ACC112 (cell line): ENCODE results near the gene MAST4.

ENCODE experiments used
- H2AFZ ChIP-seq: fragments of 200-600 bp; sonication (generic); one replicate; pipeline ENCODE4 v1.6.0; 2017; ENCODE audit warnings: antibody characterized with exemption, low read length; ENCODE audit not compliant: unreplicated experiment
- H3K27ac ChIP-seq: fragments of 200-600 bp; sonication (generic); 2 replicates; pipeline ENCODE4 v1.5.1; 2014; ENCODE audit warnings: low read depth, mild to moderate bottlenecking, antibody characterized with exemption, low read length, moderate library complexity
- H3K27me3 ChIP-seq: fragments of 200-600 bp; sonication (generic); 2 replicates; pipeline ENCODE4 v1.6.1; 2014; ENCODE audit warnings: mild to moderate bottlenecking, antibody characterized with exemption, low read length, moderate library complexity, mixed read lengths; ENCODE audit not compliant: insufficient read depth
- H3K36me3 ChIP-seq: fragments of 200-600 bp; sonication (generic); 2 replicates; pipeline ENCODE4 v1.6.1; 2016; ENCODE audit warnings: mild to moderate bottlenecking, antibody characterized with exemption, low read length, moderate library complexity, mixed read lengths; ENCODE audit not compliant: insufficient read depth
- H3K4me1 ChIP-seq: fragments of 200-600 bp; sonication (generic); one replicate; pipeline ENCODE4 v1.6.1; 2016; ENCODE audit warnings: low read length, mixed read lengths; ENCODE audit not compliant: insufficient read depth, unreplicated experiment, control insufficient read depth
- H3K4me3 ChIP-seq: fragments of 200-600 bp; sonication (generic); 2 replicates; pipeline ENCODE4 v1.5.1; 2014; ENCODE audit warnings: mild to moderate bottlenecking, low read depth, low read length
- H3K79me2 ChIP-seq: fragments of 200-600 bp; sonication (generic); one replicate; pipeline ENCODE4 v1.6.0; 2016; ENCODE audit warnings: low read length; ENCODE audit not compliant: control insufficient read depth, unreplicated experiment, insufficient read depth

The MAST4 gene

GRCh38 chr5:66620711-66621110, 24.5 kb downstream of the MAST4 start:
- H3K27me3 ChIP-seq = peaks cover 7% of the 10 kb centered on the region; the same call in 1 of the 2 replicates
- no peak overlapping the region for H3K27ac ChIP-seq

GRCh38 chr5:66621146-66621545, 25.0 kb downstream of the MAST4 start:
- no peak overlapping the region for H3K27ac ChIP-seq
- no peaks in the 10 kb centered on the region for H3K4me1 ChIP-seq
- no peaks in the 10 kb centered on the region for H3K36me3 ChIP-seq
- no peak overlapping the region for H2AFZ ChIP-seq
- H3K79me2 ChIP-seq = no peaks in the 10 kb centered on the region
- H3K4me3 ChIP-seq = no peak overlapping the region
- H3K27me3 ChIP-seq = peaks cover 7% of the 10 kb centered on the region; the same call in 1 of the 2 replicates

More at GRCh38 chr5:66620711-66621110, 24.5 kb downstream of the MAST4 start:
- H3K4me3 ChIP-seq = no peak overlapping the region
- no peaks in the 10 kb centered on the region for H3K36me3 ChIP-seq
- no peaks in the 10 kb centered on the region for H3K4me1 ChIP-seq
- no peaks in the 10 kb centered on the region for H3K79me2 ChIP-seq
- no peak overlapping the region for H2AFZ ChIP-seq

GRCh38 chr5:66621736-66622135, 25.5 kb downstream of the MAST4 start:
- Histone ChIP-seq H3K27ac (no peak overlapping the region), H3K27me3 (peaks cover 7% of the 10 kb centered on the region), H3K36me3 (no peaks in the 10 kb centered on the region), H3K4me1 (no peaks in the 10 kb centered on the region), H3K79me2 (no peaks in the 10 kb centered on the region), H2AFZ (no peak overlapping the region), H3K4me3 (no peak overlapping the region)

- Histone ChIP-seq H3K79me2 (no peaks in the 10 kb centered on the region), H3K27me3 (peaks cover 13% of the 10 kb centered on the region), H3K4me1 (no peaks in the 10 kb centered on the region), H2AFZ (no peak overlapping the region), H3K27ac (no peak overlapping the region), H3K36me3 (no peaks in the 10 kb centered on the region), H3K4me3 (no peak overlapping the region)
Measured at GRCh38 chr5:66628561-66628960, 32.4 kb downstream of the MAST4 start.

DNA sequence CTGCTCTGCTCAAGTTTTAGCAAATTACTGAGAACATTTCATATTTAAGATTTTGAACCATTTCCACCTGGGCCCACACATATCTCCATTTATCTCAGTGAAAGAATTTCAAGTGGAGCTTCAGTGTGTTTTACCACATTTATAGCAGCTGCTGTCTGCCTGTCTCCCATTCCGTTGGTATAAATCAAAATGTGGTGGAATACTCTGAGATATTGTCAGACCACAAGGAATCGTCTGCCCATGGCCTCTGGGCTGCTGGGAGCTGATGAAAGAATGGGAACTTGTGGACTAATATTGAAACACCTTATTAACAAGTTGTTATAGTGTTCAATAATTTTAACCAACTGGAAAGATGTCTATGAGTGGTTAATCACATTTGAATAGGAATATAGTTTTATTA, 33.3 kb downstream of the MAST4 start:
- H3K36me3 ChIP-seq = no peaks in the 10 kb centered on the region
- no peak overlapping the region for H3K27ac ChIP-seq
- H3K4me3 ChIP-seq = no peak overlapping the region
- H3K4me1 ChIP-seq = no peaks in the 10 kb centered on the region
- peaks cover 13% of the 10 kb centered on the region for H3K27me3 ChIP-seq
- H2AFZ ChIP-seq = no peak overlapping the region
- H3K79me2 ChIP-seq = no peaks in the 10 kb centered on the region

DNA sequence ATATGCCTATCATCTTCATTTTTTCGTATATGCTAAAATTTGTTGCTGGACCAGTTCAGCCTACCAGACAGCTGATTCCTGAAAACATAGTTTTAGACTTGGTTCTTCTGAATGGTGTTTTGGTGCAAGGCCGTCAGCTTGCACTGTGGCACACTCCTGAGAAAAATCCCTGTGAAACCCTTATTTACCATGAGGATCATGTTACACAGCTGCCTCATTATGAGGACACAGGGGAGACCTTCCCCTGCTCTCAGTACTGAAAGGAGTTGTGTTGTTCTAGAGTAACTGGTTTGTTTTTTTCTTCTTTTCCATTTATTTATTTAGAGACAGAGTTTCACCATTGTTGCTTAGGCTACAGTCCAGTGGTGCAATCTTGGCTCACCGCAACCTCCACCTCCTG, 37.6 kb downstream of the MAST4 start:
- H2AFZ ChIP-seq = no peak overlapping the region
- no peaks in the 10 kb centered on the region for H3K4me1 ChIP-seq
- H3K4me3 ChIP-seq = no peak overlapping the region
- H3K79me2 ChIP-seq = no peaks in the 10 kb centered on the region
- H3K27ac ChIP-seq = no peak overlapping the region
- H3K27me3 ChIP-seq = peaks cover 8% of the 10 kb centered on the region
- no peaks in the 10 kb centered on the region for H3K36me3 ChIP-seq

- Histone ChIP-seq H3K79me2 (no peaks in the 10 kb centered on the region), H3K4me3 (no peak overlapping the region), H3K36me3 (no peaks in the 10 kb centered on the region), H3K27ac (no peak overlapping the region), H2AFZ (no peak overlapping the region), H3K4me1 (no peaks in the 10 kb centered on the region), H3K27me3 (peaks cover 3% of the 10 kb centered on the region; the same call in 1 of the 2 replicates)
Measured at GRCh38 chr5:66634601-66635000, 38.4 kb downstream of the MAST4 start.

DNA sequence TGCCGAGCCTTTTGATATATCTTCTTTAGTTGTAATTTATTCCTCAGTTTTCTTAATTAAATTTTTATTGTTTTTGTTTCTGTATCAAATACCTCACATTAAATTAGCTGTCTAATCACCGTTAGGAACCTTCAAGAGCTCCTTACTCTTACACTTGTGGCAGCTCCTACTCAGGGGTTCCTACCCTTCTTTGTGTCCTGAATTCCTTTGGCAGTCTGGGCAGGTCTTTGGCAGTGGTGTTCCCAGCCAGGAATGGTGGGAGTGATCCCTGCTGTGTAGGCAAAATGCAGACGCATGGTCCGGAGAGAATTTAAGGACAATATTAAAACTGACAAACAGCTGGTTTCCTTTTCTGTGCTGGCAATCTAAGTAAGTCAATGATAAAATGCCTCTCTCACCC, 41.8 kb downstream of the MAST4 start:
- no peaks in the 10 kb centered on the region; the same call in none of the 2 replicates for H3K27me3 ChIP-seq
- H3K27ac ChIP-seq = no peak overlapping the region
- H3K4me3 ChIP-seq = no peak overlapping the region
- no peaks in the 10 kb centered on the region for H3K79me2 ChIP-seq
- no peaks in the 10 kb centered on the region for H3K4me1 ChIP-seq
- H3K36me3 ChIP-seq = no peaks in the 10 kb centered on the region
- H2AFZ ChIP-seq = no peak overlapping the region

DNA sequence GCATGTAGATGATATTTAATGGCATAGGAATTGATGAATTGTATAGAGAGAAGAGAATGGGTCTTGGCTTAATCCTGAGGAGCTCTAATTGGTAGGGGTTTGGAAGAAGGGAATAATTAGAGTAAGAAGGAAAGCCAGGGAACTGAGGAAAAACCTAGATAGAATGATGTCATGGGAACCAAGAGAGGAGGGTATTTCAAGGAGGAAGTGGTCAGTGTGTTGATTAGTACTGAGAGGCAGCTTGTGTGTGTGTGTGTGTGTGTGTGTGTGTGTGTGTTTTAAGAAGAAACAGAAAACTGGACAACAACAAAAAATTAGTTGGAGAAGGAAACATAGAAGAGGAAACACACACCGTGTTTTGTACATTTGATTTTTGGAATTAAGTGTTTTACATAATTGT, 42.8 kb downstream of the MAST4 start:
- Histone ChIP-seq H2AFZ (no peak overlapping the region), H3K36me3 (no peaks in the 10 kb centered on the region), H3K79me2 (no peaks in the 10 kb centered on the region), H3K4me3 (no peak overlapping the region), H3K27me3 (no peaks in the 10 kb centered on the region; the same call in 1 of the 2 replicates), H3K27ac (no peak overlapping the region), H3K4me1 (no peaks in the 10 kb centered on the region)

GRCh38 chr5:66642538-66642937, 46.3 kb downstream of the MAST4 start:
- Histone ChIP-seq H2AFZ (no peak overlapping the region), H3K27me3 (no peaks in the 10 kb centered on the region; the same call in 1 of the 2 replicates), H3K4me3 (no peak overlapping the region), H3K79me2 (no peaks in the 10 kb centered on the region), H3K27ac (no peak overlapping the region), H3K4me1 (no peaks in the 10 kb centered on the region), H3K36me3 (no peaks in the 10 kb centered on the region)

DNA sequence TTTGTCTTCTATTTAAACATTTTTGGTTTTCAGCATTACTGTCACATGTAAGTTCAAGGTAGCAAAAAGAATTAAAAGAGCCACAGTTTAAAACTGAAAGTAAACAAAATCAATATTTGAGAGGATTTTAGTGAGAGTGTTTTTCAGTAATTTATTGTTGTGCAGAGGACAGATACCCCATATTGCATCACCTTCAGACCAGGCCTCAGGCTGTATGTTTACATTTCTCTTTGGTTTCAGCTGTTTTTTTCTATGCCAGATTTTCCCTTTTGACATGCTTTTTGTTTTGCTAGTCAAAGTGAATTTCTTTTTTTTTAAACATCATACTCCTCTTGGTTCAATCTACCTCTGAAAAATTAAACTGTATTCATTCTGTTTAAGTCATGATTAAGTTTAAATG, 47.2 kb downstream of the MAST4 start:
- no peak overlapping the region for H3K4me3 ChIP-seq
- H3K36me3 ChIP-seq = no peaks in the 10 kb centered on the region
- no peaks in the 10 kb centered on the region for H3K4me1 ChIP-seq
- H2AFZ ChIP-seq = no peak overlapping the region
- no peak overlapping the region for H3K27ac ChIP-seq
- H3K27me3 ChIP-seq = no peaks in the 10 kb centered on the region; the same call in 1 of the 2 replicates
- no peaks in the 10 kb centered on the region for H3K79me2 ChIP-seq
